Measurements from ENCODE around the gene MSLN. TPM values are rescaled to one million over a fixed set of nuclear protein-coding genes. Genes with fewer than 3 reads are reported as not detected.

MSLN gene
- total RNA-seq, 3 donors from 2014 or later (not counting 1 experiment from before 2014, with no cell fraction given): not detected

- peaks cover 4% of the 10 kb centered on the region for H3K4me1 ChIP-seq (ENCODE audit: control insufficient read depth, insufficient read depth, low read length)
- Mint-ChIP-seq H3K27ac (no peak overlapping the region), H3K27me3 (ENCODE audit: low read depth in 2 of 2) (peaks cover 13 to 19% of the 10 kb centered on the region in 2 donors), H3K9me3 (no peaks in the 10 kb centered on the region), H3K4me3 (no peak overlapping the region), H3K36me3 (no peaks in the 10 kb centered on the region), H3K4me1 (peaks cover 0 to 5% of the 10 kb centered on the region in 2 donors)
- H3K4me3 ChIP-seq (ENCODE audit: low read length): no peak overlapping the region
- intact Hi-C loops (cut with micrococcal nuclease): no loop called here
- H3K27ac ChIP-seq (ENCODE audit: low read length): no peak overlapping the region
- no peaks in the 10 kb centered on the region for H3K9me3 ChIP-seq (ENCODE audit: control insufficient read depth, insufficient read depth, low read length)
- 66% methylated on average over 21 of the region's 22 CpGs for WGBS (ENCODE audit: insufficient coverage)
- ATAC-seq (no peak), DNase-seq (no peak)
- no peaks in the 10 kb centered on the region for H3K36me3 ChIP-seq (ENCODE audit: control insufficient read depth, insufficient read depth, low read length)
- H3K27me3 ChIP-seq (ENCODE audit: control insufficient read depth, insufficient read depth, low read length): peaks cover 16% of the 10 kb centered on the region
- no peak for TF ChIP-seq CTCF (IDR thresholded peaks at IDR 0.05)
Observed at GRCh38 chr16:813916-814412, 53.4 kb downstream of the MSLN start.

GRCh38 chr16:814974-815373 is 54.4 kb downstream of the MSLN start:
- 82% methylated on average over 9 of the region's 9 CpGs for WGBS (ENCODE audit: insufficient coverage)
- Histone ChIP-seq H3K36me3 (ENCODE audit: control insufficient read depth, insufficient read depth, low read length) (no peaks in the 10 kb centered on the region), H3K9me3 (ENCODE audit: control insufficient read depth, insufficient read depth, low read length) (no peaks in the 10 kb centered on the region), H3K27ac (ENCODE audit: low read length) (no peak overlapping the region), H3K4me3 (ENCODE audit: low read length) (no peak overlapping the region), H3K4me1 (ENCODE audit: control insufficient read depth, insufficient read depth, low read length) (peaks cover 10% of the 10 kb centered on the region), H3K27me3 (ENCODE audit: control insufficient read depth, insufficient read depth, low read length) (peaks cover 16% of the 10 kb centered on the region)
- Mint-ChIP-seq H3K4me1 (peaks cover 0 to 5% of the 10 kb centered on the region in 2 donors), H3K27ac (no peak overlapping the region), H3K27me3 (ENCODE audit: low read depth in 2 of 2) (peaks cover 13 to 19% of the 10 kb centered on the region in 2 donors), H3K4me3 (no peak overlapping the region), H3K9me3 (no peaks in the 10 kb centered on the region), H3K36me3 (no peaks in the 10 kb centered on the region)
- intact Hi-C loops (cut with micrococcal nuclease): no loop called here
- ATAC-seq (no peak), DNase-seq (no peak)
- TF ChIP-seq CTCF (IDR thresholded peaks at IDR 0.05): no peak

GRCh38 chr16:815861-816260 is 55.3 kb downstream of the MSLN start:
- 90% methylated on average over 15 of the region's 15 CpGs for WGBS (ENCODE audit: insufficient coverage)
- H3K27me3 ChIP-seq (ENCODE audit: control insufficient read depth, insufficient read depth, low read length): peaks cover 16% of the 10 kb centered on the region
- H3K36me3 Mint-ChIP-seq: no peaks in the 10 kb centered on the region

More at GRCh38 chr16:815861-816260, 55.3 kb downstream of the MSLN start:
- peaks cover 0 to 5% of the 10 kb centered on the region in 2 donors for H3K4me1 Mint-ChIP-seq
- peaks cover 13 to 22% of the 10 kb centered on the region in 2 donors for H3K27me3 Mint-ChIP-seq (ENCODE audit: low read depth in 2 of 2)
- ATAC-seq (no peak), DNase-seq (no peak)
- Histone ChIP-seq H3K36me3 (ENCODE audit: control insufficient read depth, insufficient read depth, low read length) (no peaks in the 10 kb centered on the region), H3K9me3 (ENCODE audit: control insufficient read depth, insufficient read depth, low read length) (no peaks in the 10 kb centered on the region), H3K4me3 (ENCODE audit: low read length) (no peak overlapping the region), H3K27ac (ENCODE audit: low read length) (no peak overlapping the region), H3K4me1 (ENCODE audit: control insufficient read depth, insufficient read depth, low read length) (peaks cover 10% of the 10 kb centered on the region)
- no peaks in the 10 kb centered on the region for H3K9me3 Mint-ChIP-seq
- no peak overlapping the region for H3K27ac Mint-ChIP-seq
- no peak for TF ChIP-seq CTCF (IDR thresholded peaks at IDR 0.05)
- no peak overlapping the region for H3K4me3 Mint-ChIP-seq
- intact Hi-C loops (cut with micrococcal nuclease): no loop called here
